ENCODE data around the gene AUH. TPM values are rescaled to one million over a fixed set of nuclear protein-coding genes. Genes with fewer than 3 reads are reported as not detected.

AUH gene
- total RNA-seq, 2 experiments from 2014 or later, result 16.9 to 24.5 TPM

DNA sequence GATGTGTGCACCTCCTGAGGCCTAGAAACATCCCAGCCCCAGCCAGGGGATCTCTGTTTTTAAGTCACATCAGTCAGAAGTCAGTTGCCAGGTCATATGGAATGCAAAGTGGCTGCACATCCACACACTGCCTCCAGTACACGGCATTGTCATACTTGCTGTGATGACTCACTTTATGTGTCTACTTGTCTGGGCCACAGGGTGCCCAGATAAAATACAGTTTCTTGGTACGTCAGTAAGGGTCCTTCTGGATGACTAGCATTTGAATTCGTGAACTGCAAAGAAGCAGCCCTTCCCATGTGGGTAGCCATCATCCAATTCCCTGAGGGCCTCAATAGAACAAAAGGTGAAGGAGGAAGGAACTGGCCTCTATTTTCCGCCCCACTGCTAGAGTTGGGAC, 27.7 kb downstream of the AUH start:
- peaks cover 9% of the 10 kb centered on the region; the same call in 1 of the 2 replicates for H3K9me3 ChIP-seq (ENCODE audit: low read length)
- H3K4me1 ChIP-seq (ENCODE audit: insufficient read depth, low read length, poor library complexity, severe bottlenecking), result no peaks in the 10 kb centered on the region
- no peak overlapping the region for H3K4me2 ChIP-seq (ENCODE audit: low read length)
- no peak overlapping the region for H2AFZ ChIP-seq (ENCODE audit: low read length)
- ChIA-PET CTCF (ENCODE audit: unreplicated experiment) (no interaction called here), POLR2A (no interaction called here)
- no peaks in the 10 kb centered on the region for H3K79me2 ChIP-seq (ENCODE audit: insufficient read depth, low read depth, low read length)
- no peak overlapping the region for H3K4me3 ChIP-seq (ENCODE audit: low read depth, low read length, poor library complexity, severe bottlenecking)
- H4K20me1 ChIP-seq (ENCODE audit: insufficient read depth, low read length), result no peaks in the 10 kb centered on the region
- peaks cover 10% of the 10 kb centered on the region for H3K36me3 ChIP-seq (ENCODE audit: insufficient read depth, low read length)
- BruUV-seq (replicated peaks), result no TSS peak
- TF ChIP-seq, protein P1, sequence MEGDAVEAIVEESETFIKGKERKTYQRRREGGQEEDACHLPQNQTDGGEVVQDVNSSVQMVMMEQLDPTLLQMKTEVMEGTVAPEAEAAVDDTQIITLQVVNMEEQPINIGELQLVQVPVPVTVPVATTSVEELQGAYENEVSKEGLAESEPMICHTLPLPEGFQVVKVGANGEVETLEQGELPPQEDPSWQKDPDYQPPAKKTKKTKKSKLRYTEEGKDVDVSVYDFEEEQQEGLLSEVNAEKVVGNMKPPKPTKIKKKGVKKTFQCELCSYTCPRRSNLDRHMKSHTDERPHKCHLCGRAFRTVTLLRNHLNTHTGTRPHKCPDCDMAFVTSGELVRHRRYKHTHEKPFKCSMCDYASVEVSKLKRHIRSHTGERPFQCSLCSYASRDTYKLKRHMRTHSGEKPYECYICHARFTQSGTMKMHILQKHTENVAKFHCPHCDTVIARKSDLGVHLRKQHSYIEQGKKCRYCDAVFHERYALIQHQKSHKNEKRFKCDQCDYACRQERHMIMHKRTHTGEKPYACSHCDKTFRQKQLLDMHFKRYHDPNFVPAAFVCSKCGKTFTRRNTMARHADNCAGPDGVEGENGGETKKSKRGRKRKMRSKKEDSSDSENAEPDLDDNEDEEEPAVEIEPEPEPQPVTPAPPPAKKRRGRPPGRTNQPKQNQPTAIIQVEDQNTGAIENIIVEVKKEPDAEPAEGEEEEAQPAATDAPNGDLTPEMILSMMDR (conservative IDR thresholded peaks at IDR 0.05; ENCODE audit: low read length), result no peak
- TF ChIP-seq EZH2phosphoT487 (IDR thresholded peaks at IDR 0.05; ENCODE audit: borderline replicate concordance, low read depth, low read length), result no peak
- intact Hi-C loops (cut with micrococcal nuclease; ENCODE audit: unreplicated experiment), result no loop called here
- H3K27ac ChIP-seq (ENCODE audit: low read depth, low read length, poor library complexity, severe bottlenecking), result no peak overlapping the region
- no peaks in the 10 kb centered on the region for H3K9me2 ChIP-seq (ENCODE audit: insufficient read depth, low read length)
- DNase-seq (ENCODE audit: low spot score), result no peak

DNA sequence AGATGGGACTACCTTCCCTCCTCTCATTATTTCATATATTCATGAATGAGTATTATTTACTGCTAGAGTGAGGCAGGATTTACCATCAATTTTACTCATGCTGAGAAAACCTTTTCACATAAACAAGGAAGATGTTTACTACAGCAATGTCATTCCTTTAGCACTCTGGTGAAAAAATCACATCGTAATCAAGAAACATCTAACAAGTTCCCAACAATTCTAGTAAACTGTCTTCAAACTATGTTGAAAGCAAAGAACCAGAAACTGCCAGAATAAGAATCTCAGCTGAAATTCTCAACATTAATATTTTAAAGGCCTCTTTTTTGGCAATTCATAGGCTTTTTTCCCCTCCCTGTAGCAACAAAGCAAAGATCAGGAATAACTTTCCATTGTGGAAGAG, 28.2 kb downstream of the AUH start:
- Histone ChIP-seq H3K4me2 (ENCODE audit: low read length) (no peak overlapping the region), H3K79me2 (ENCODE audit: insufficient read depth, low read depth, low read length) (no peaks in the 10 kb centered on the region), H3K9me3 (ENCODE audit: low read length) (peaks cover 9% of the 10 kb centered on the region; the same call in 1 of the 2 replicates), H2AFZ (ENCODE audit: low read length) (no peak overlapping the region), H4K20me1 (ENCODE audit: insufficient read depth, low read length) (no peaks in the 10 kb centered on the region), H3K27ac (ENCODE audit: low read depth, low read length, poor library complexity, severe bottlenecking) (no peak overlapping the region), H3K36me3 (ENCODE audit: insufficient read depth, low read length) (0 out of 2 replicates have a peak, but pooled peaks cover 9% of the 10 kb centered on the region), H3K4me3 (ENCODE audit: low read depth, low read length, poor library complexity, severe bottlenecking) (no peak overlapping the region), H3K4me1 (ENCODE audit: insufficient read depth, low read length, poor library complexity, severe bottlenecking) (no peaks in the 10 kb centered on the region), H3K9me2 (ENCODE audit: insufficient read depth, low read length) (no peaks in the 10 kb centered on the region)
- no TSS peak for BruUV-seq (replicated peaks)
- ChIA-PET CTCF (ENCODE audit: unreplicated experiment) (no interaction called here), POLR2A (no interaction called here)
- intact Hi-C loops (cut with micrococcal nuclease; ENCODE audit: unreplicated experiment), result no loop called here
- no peak for DNase-seq (ENCODE audit: low spot score)
- no peak for TF ChIP-seq EZH2phosphoT487 (IDR thresholded peaks at IDR 0.05; ENCODE audit: borderline replicate concordance, low read depth, low read length)
- TF ChIP-seq, protein P1 (conservative IDR thresholded peaks at IDR 0.05; ENCODE audit: low read length), result no peak

DNA sequence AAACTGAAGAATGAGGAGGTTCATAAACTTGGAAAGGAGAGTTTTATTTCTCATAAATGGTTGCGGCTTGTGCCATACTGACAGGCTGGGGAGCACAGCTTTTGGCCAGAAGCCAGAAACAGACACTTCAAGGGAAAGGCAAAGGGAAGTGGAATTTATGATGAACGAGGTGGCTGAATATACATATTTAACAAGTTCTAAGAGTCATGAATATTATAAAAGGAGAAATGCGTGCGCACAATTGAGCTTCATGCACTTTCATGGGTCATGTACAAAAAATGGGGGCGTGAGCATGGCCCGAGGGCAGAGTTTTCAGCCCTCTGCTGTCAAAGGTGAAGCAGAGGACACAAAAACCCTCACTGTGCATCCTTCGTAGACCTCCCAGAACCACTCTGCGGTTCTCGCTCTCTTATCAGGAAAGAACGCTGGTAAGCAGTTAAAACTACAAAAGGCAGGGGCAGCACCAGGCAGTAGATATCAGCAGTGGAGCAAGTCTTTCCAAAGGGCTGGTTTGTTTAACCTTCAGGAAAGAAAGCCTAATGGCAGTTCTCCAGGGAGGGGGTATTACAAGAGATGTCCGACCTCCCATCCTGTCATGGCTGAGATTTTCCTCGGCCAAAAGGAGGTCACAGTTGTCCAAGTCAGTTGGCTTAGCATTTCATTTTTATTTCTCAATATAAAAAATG, 29.0 kb downstream of the AUH start:
- CTCF ChIA-PET (ENCODE audit: unreplicated experiment), result no interaction called here
- no peak for DNase-seq (ENCODE audit: low spot score)
- intact Hi-C loops (cut with micrococcal nuclease; ENCODE audit: unreplicated experiment), result no loop called here
- Histone ChIP-seq H4K20me1 (ENCODE audit: insufficient read depth, low read length) (no peaks in the 10 kb centered on the region), H3K4me3 (ENCODE audit: low read depth, low read length, poor library complexity, severe bottlenecking) (no peak overlapping the region), H2AFZ (ENCODE audit: low read length) (no peak overlapping the region), H3K9me2 (ENCODE audit: insufficient read depth, low read length) (no peaks in the 10 kb centered on the region), H3K9me3 (ENCODE audit: low read length) (peaks cover 9% of the 10 kb centered on the region; the same call in 1 of the 2 replicates), H3K4me1 (ENCODE audit: insufficient read depth, low read length, poor library complexity, severe bottlenecking) (no peaks in the 10 kb centered on the region), H3K36me3 (ENCODE audit: insufficient read depth, low read length) (peaks cover 10% of the 10 kb centered on the region; the same call in 1 of the 2 replicates), H3K27ac (ENCODE audit: low read depth, low read length, poor library complexity, severe bottlenecking) (no peak overlapping the region), H3K4me2 (ENCODE audit: low read length) (no peak overlapping the region), H3K79me2 (ENCODE audit: insufficient read depth, low read depth, low read length) (no peaks in the 10 kb centered on the region)
- no TSS peak for BruUV-seq (replicated peaks)
- POLR2A ChIA-PET, result no interaction called here
- TF ChIP-seq, protein P1 (conservative IDR thresholded peaks at IDR 0.05; ENCODE audit: low read length), result no peak
- no peak for TF ChIP-seq EZH2phosphoT487 (IDR thresholded peaks at IDR 0.05; ENCODE audit: borderline replicate concordance, low read depth, low read length)
